Mucosa of rectum (tissue), 2 donors: ENCODE data around the gene ANXA9.

Experiments
- H3K27ac ChIP-seq, 2 donors: one replicate each; pipeline ENCODE4 v1.7.0; 2013; ENCODE audit warnings: inconsistent platforms in 2 of 2, low read depth in 2 of 2, low read length in 2 of 2
- H3K27me3 ChIP-seq, 2 donors: one replicate each; pipeline ENCODE4 v1.7.0; 2013; ENCODE audit warnings: low read length in 2 of 2; ENCODE audit not compliant: control insufficient read depth in 2 of 2, insufficient read depth in 2 of 2
- H3K36me3 ChIP-seq, 2 donors: one replicate each; pipeline ENCODE4 v1.7.0; 2013; ENCODE audit warnings: low read length in 2 of 2; ENCODE audit not compliant: control insufficient read depth in 2 of 2, insufficient read depth in 2 of 2
- H3K4me1 ChIP-seq, 2 donors: one replicate each; pipeline ENCODE4 v1.7.0; 2013; ENCODE audit warnings: low read length in 2 of 2, mild to moderate bottlenecking in 1 of 2; ENCODE audit not compliant: control insufficient read depth in 2 of 2, insufficient read depth in 2 of 2
- H3K4me3 ChIP-seq, 2 donors: one replicate each; pipeline ENCODE4 v1.7.0; 2013; ENCODE audit warnings: low read length in 2 of 2
- H3K9ac ChIP-seq, 2 donors: one replicate each; pipeline ENCODE4 v1.7.0; 2013; ENCODE audit warnings: low read length in 2 of 2, low read depth in 1 of 2, mild to moderate bottlenecking in 1 of 2
- H3K9me3 ChIP-seq, 2 donors: one replicate each; pipeline ENCODE4 v1.7.0; 2013; ENCODE audit warnings: low read length in 2 of 2; ENCODE audit not compliant: control insufficient read depth in 2 of 2
- donor health status: healthy.
- donor health status: Normal muscosa, but diverticular disease.

Gene ANXA9

GRCh38 chr1:150981805-150982712 lies at the start of gene ANXA9:
ANXA9 (plus strand) TSS chr1:150982292; CDS start chr1:150983106, 814 bp downstream.
- Histone ChIP-seq H3K27ac (no peak within 1 kb of the TSS), H3K36me3 (no peaks in the 10 kb centered on the region), H3K4me1 (peaks cover 21 to 24% of the 10 kb centered on the region in 2 donors), H3K9me3 (no peaks in the 10 kb centered on the region), H3K27me3 (no peaks in the 10 kb centered on the region), H3K4me3 (no peak within 1 kb of the TSS), H3K9ac (peak within 1 kb of the TSS in 1 of 2 donors; percentile 17)

GRCh38 chr1:150944856-150945255 lies 37.2 kb upstream of the ANXA9 start:
- H3K36me3 ChIP-seq: peaks cover 54 to 69% of the 10 kb centered on the region in 2 donors
- H3K27ac ChIP-seq: no peak overlapping the region
- no peaks in the 10 kb centered on the region for H3K4me1 ChIP-seq
- no peak overlapping the region for H3K4me3 ChIP-seq
- H3K27me3 ChIP-seq: no peaks in the 10 kb centered on the region
- no peaks in the 10 kb centered on the region for H3K9me3 ChIP-seq
- H3K9ac ChIP-seq: no peak overlapping the region

- Histone ChIP-seq H3K36me3 (peaks cover 35 to 49% of the 10 kb centered on the region in 2 donors), H3K9me3 (no peaks in the 10 kb centered on the region), H3K4me1 (no peaks in the 10 kb centered on the region), H3K27ac (no peak overlapping the region), H3K27me3 (no peaks in the 10 kb centered on the region), H3K4me3 (no peak overlapping the region), H3K9ac (no peak overlapping the region)
These were observed 27.4 kb upstream of the ANXA9 start for GRCh38 chr1:150954708-150955107.

GRCh38 chr1:150955280-150955679 lies 26.8 kb upstream of the ANXA9 start:
- H3K27me3 ChIP-seq: no peaks in the 10 kb centered on the region
- no peak overlapping the region for H3K27ac ChIP-seq
- no peak overlapping the region for H3K9ac ChIP-seq
- no peaks in the 10 kb centered on the region for H3K9me3 ChIP-seq
- no peak overlapping the region for H3K4me3 ChIP-seq
- peaks cover 31 to 46% of the 10 kb centered on the region in 2 donors for H3K36me3 ChIP-seq
- no peaks in the 10 kb centered on the region for H3K4me1 ChIP-seq

- no peak overlapping the region for H3K27ac ChIP-seq
- no peaks in the 10 kb centered on the region for H3K27me3 ChIP-seq
- no peak overlapping the region for H3K4me3 ChIP-seq
- no peak overlapping the region for H3K9ac ChIP-seq
- no peaks in the 10 kb centered on the region for H3K9me3 ChIP-seq
- no peaks in the 10 kb centered on the region for H3K4me1 ChIP-seq
- peaks cover 32 to 48% of the 10 kb centered on the region in 2 donors for H3K36me3 ChIP-seq
These were observed 24.4 kb upstream of the ANXA9 start for GRCh38 chr1:150957666-150958065.

- Histone ChIP-seq H3K9ac (no peak overlapping the region), H3K9me3 (no peaks in the 10 kb centered on the region), H3K27me3 (no peaks in the 10 kb centered on the region), H3K27ac (no peak overlapping the region), H3K4me3 (no peak overlapping the region), H3K36me3 (peaks cover 49 to 62% of the 10 kb centered on the region in 2 donors), H3K4me1 (no peaks in the 10 kb centered on the region)
These were observed 21.4 kb upstream of the ANXA9 start for GRCh38 chr1:150960646-150961045.

GRCh38 chr1:150961756-150962155 lies 20.3 kb upstream of the ANXA9 start:
- Histone ChIP-seq H3K9ac (no peak overlapping the region), H3K36me3 (peaks cover 60 to 70% of the 10 kb centered on the region in 2 donors), H3K4me1 (no peaks in the 10 kb centered on the region), H3K27ac (no peak overlapping the region), H3K9me3 (no peaks in the 10 kb centered on the region), H3K4me3 (no peak overlapping the region), H3K27me3 (no peaks in the 10 kb centered on the region)

GRCh38 chr1:150963321-150964163 lies 18.6 kb upstream of the ANXA9 start:
- Histone ChIP-seq H3K4me1 (no peaks in the 10 kb centered on the region), H3K36me3 (peaks cover 76 to 88% of the 10 kb centered on the region in 2 donors), H3K9ac (no peak overlapping the region), H3K9me3 (no peaks in the 10 kb centered on the region), H3K4me3 (no peak overlapping the region), H3K27ac (no peak overlapping the region), H3K27me3 (no peaks in the 10 kb centered on the region)

- no peak overlapping the region for H3K27ac ChIP-seq
These were observed 18.0 kb upstream of the ANXA9 start for GRCh38 chr1:150964164-150964489.

GRCh38 chr1:150965605-150966004 lies 16.5 kb upstream of the ANXA9 start:
- no peak overlapping the region for H3K27ac ChIP-seq
- H3K4me1 ChIP-seq: peaks cover 2 to 3% of the 10 kb centered on the region in 2 donors
- H3K27me3 ChIP-seq: no peaks in the 10 kb centered on the region
- peaks cover 72 to 79% of the 10 kb centered on the region in 2 donors for H3K36me3 ChIP-seq
- no peaks in the 10 kb centered on the region for H3K9me3 ChIP-seq
- H3K9ac ChIP-seq: no peak overlapping the region
- H3K4me3 ChIP-seq: no peak overlapping the region

More at GRCh38 chr1:150964164-150964489, 18.0 kb upstream of the ANXA9 start:
- Histone ChIP-seq H3K9ac (no peak overlapping the region), H3K4me3 (no peak overlapping the region), H3K27me3 (no peaks in the 10 kb centered on the region), H3K9me3 (no peaks in the 10 kb centered on the region), H3K4me1 (no peaks in the 10 kb centered on the region), H3K36me3 (peaks cover 80 to 87% of the 10 kb centered on the region in 2 donors)
